Memory B cell (primary cell): ENCODE results near the gene DNA2.
A peak's percentile ranks its signal among the peaks of the same experiment; 100 is the strongest.
"Not testable (repeated sequence)": the region's sequence is repeated elsewhere in the genome, so short reads cannot be mapped to it uniquely, and the experiment has no call there.

ENCODE experiments used
- ATAC-seq: fragments of 150-1000 bp; cut with Tn5 transposase; 2 replicates; pipeline ENCODE4 v1.10.0; 2021; ENCODE audit warnings: low read depth, mild to moderate bottlenecking, moderate library complexity
- DNase-seq, 2 donors: peaks; one replicate each; pipeline ENCODE4 v3.0.0; 2022; ENCODE audit warnings: low spot score in 2 of 2
- H3K27ac Mint-ChIP-seq: one replicate; pipeline ENCODE4 v1.8.0; 2022; ENCODE audit warnings: mild to moderate bottlenecking, moderate library complexity, mixed read lengths
- H3K27me3 Mint-ChIP-seq: one replicate; pipeline ENCODE4 v1.8.0; 2022; ENCODE audit warnings: mixed read lengths
- H3K36me3 Mint-ChIP-seq: one replicate; pipeline ENCODE4 v1.8.0; 2022; ENCODE audit warnings: mild to moderate bottlenecking, mixed read lengths
- H3K4me1 Mint-ChIP-seq: one replicate; pipeline ENCODE4 v1.8.0; 2022; ENCODE audit warnings: mixed read lengths
- H3K4me3 Mint-ChIP-seq: one replicate; pipeline ENCODE4 v1.8.0; 2022; ENCODE audit warnings: mild to moderate bottlenecking, moderate library complexity, mixed read lengths
- H3K9me3 Mint-ChIP-seq: one replicate; pipeline ENCODE4 v1.8.0; 2022; ENCODE audit warnings: mixed read lengths

DNA2 gene

DNA sequence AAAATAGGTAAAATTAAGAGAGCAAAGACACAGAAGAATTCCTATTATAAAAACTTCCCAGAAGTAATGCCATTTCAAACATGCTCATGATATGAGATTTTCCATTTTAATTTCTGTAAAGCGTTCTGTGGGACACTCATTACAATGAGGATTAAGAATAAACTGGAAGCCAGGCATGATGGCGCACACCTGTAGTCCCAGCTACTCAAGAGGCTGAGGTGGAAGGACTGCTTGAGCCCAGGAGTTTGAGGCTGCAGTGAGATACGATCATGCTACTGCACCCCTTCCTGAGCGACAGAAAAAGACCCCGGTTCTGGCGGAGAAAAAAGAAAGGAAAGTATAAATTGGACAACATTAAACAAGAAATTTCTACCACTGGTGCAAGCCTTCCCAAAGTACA, 1.5 kb downstream of the DNA2 start:
- H3K4me1 Mint-ChIP-seq: peaks cover 6% of the 10 kb centered on the region
- ATAC-seq (no peak), DNase-seq (no peak)
- no peaks in the 10 kb centered on the region for H3K9me3 Mint-ChIP-seq
- peak overlapping the region; percentile 66 for H3K4me3 Mint-ChIP-seq
- no peaks in the 10 kb centered on the region for H3K27me3 Mint-ChIP-seq
- H3K36me3 Mint-ChIP-seq: peaks cover 2% of the 10 kb centered on the region
- no peak overlapping the region for H3K27ac Mint-ChIP-seq

GRCh38 chr10:68469838-68470237, 1.9 kb downstream of the DNA2 start:
- H3K36me3 Mint-ChIP-seq: peaks cover 3% of the 10 kb centered on the region
- H3K4me1 Mint-ChIP-seq: peaks cover 6% of the 10 kb centered on the region
- no peaks in the 10 kb centered on the region for H3K9me3 Mint-ChIP-seq
- H3K27me3 Mint-ChIP-seq: no peaks in the 10 kb centered on the region
- DNase-seq (no peak), ATAC-seq (no peak)
- peak overlapping the region; percentile 21 for H3K4me3 Mint-ChIP-seq
- no peak overlapping the region for H3K27ac Mint-ChIP-seq

DNA sequence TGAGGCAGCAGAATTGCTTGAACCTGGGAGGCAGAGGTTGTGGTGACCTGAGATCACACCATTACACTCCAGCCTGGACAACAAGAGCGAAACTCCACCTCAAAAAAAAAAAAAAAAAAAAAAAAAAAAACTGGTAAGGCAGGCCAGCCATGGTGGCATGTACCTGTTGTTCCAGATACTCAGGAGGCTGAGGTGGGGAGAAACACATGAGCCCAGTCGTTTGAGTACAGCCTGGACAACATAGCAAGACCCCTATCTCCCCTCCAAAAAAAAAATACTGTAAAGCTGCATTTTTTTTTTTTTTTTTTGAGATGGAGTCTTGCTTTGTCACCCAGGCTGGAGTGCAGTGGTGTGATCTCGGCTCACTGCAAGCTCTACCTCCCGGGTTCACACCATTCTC, 7.0 kb downstream of the DNA2 start:
- not testable (repeated sequence) for ATAC-seq, H3K36me3 Mint-ChIP-seq, DNase-seq, H3K27ac Mint-ChIP-seq, H3K4me1 Mint-ChIP-seq, H3K27me3 Mint-ChIP-seq, H3K4me3 Mint-ChIP-seq, H3K9me3 Mint-ChIP-seq

- Mint-ChIP-seq H3K36me3 (peaks cover 7% of the 10 kb centered on the region), H3K27me3 (no peaks in the 10 kb centered on the region)
These were observed 8.2 kb downstream of the DNA2 start for GRCh38 chr10:68463365-68464093.

GRCh38 chr10:68462536-68462935, 9.2 kb downstream of the DNA2 start:
- H3K27ac Mint-ChIP-seq: no peak overlapping the region
- H3K36me3 Mint-ChIP-seq: peaks cover 6% of the 10 kb centered on the region
- ATAC-seq (no peak), DNase-seq (no peak)
- no peaks in the 10 kb centered on the region for H3K9me3 Mint-ChIP-seq
- no peaks in the 10 kb centered on the region for H3K4me1 Mint-ChIP-seq
- H3K4me3 Mint-ChIP-seq: no peak overlapping the region
- no peaks in the 10 kb centered on the region for H3K27me3 Mint-ChIP-seq

More at GRCh38 chr10:68463365-68464093, 8.2 kb downstream of the DNA2 start:
- no peak overlapping the region for H3K4me3 Mint-ChIP-seq
- ATAC-seq (no peak), DNase-seq (no peak)
- no peaks in the 10 kb centered on the region for H3K9me3 Mint-ChIP-seq
- no peaks in the 10 kb centered on the region for H3K4me1 Mint-ChIP-seq
- no peak overlapping the region for H3K27ac Mint-ChIP-seq

- Mint-ChIP-seq H3K27me3 (no peaks in the 10 kb centered on the region), H3K36me3 (peaks cover 6% of the 10 kb centered on the region), H3K27ac (no peak overlapping the region), H3K9me3 (no peaks in the 10 kb centered on the region), H3K4me3 (no peak overlapping the region), H3K4me1 (no peaks in the 10 kb centered on the region)
- ATAC-seq (no peak), DNase-seq (no peak)
These were observed 10.7 kb downstream of the DNA2 start for GRCh38 chr10:68461032-68461431.

DNA sequence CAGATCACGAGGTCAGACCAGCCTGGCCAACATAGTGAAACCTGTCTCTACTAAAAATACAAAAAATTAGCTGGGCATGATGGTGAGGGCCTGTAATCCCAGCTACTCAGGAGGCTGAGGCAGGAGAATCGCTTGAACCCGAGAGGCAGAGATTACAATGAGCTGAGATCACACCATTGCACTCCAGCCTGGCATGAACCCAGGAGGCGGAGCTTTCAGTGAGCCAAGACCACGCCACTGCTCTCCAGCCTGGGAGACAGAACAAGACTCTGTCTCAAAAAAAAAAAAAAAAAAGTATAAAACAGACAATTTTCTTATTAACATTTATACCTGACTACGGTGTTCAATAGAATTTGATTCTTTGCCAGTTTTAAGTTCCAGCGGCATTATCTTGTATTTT, 22.1 kb downstream of the DNA2 start:
- not testable (repeated sequence) for DNase-seq, H3K27ac Mint-ChIP-seq, H3K9me3 Mint-ChIP-seq, ATAC-seq, H3K4me3 Mint-ChIP-seq, H3K36me3 Mint-ChIP-seq, H3K4me1 Mint-ChIP-seq, H3K27me3 Mint-ChIP-seq

GRCh38 chr10:68446179-68446578, 25.6 kb downstream of the DNA2 start:
- DNase-seq (no peak), ATAC-seq (no peak)
- H3K27me3 Mint-ChIP-seq: no peaks in the 10 kb centered on the region
- H3K36me3 Mint-ChIP-seq: no peaks in the 10 kb centered on the region
- H3K4me1 Mint-ChIP-seq: no peaks in the 10 kb centered on the region
- no peak overlapping the region for H3K27ac Mint-ChIP-seq
- no peaks in the 10 kb centered on the region for H3K9me3 Mint-ChIP-seq
- no peak overlapping the region for H3K4me3 Mint-ChIP-seq

GRCh38 chr10:68442971-68443370, 28.8 kb downstream of the DNA2 start:
- Mint-ChIP-seq H3K27me3 (no peaks in the 10 kb centered on the region), H3K4me1 (no peaks in the 10 kb centered on the region), H3K4me3 (no peak overlapping the region), H3K27ac (no peak overlapping the region), H3K9me3 (no peaks in the 10 kb centered on the region), H3K36me3 (no peaks in the 10 kb centered on the region)
- ATAC-seq (no peak), DNase-seq (no peak)

DNA sequence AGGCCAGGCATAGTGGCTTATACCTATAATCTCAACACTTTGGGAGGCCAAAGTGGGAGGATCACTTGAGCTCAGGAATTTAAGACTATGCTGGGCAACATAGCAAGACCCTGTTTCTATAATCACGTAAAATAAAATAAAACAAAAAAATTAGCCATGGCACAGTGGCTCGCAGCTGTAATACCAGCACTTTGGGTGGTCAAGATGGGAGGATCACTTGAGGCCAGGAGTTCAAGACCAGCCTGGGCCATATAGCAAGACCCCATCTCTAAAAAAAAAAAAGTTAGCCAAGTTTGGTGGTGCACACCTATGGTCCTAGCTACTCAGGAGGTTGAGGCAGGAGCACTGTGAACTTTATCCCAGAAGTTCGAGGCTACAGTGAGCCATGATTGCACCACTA, 30.9 kb downstream of the DNA2 start:
- Mint-ChIP-seq H3K4me1 (peaks cover 3% of the 10 kb centered on the region), H3K4me3 (no peak overlapping the region), H3K36me3 (peaks cover 2% of the 10 kb centered on the region), H3K9me3 (no peaks in the 10 kb centered on the region), H3K27ac (no peak overlapping the region), H3K27me3 (no peaks in the 10 kb centered on the region)
- ATAC-seq (no peak), DNase-seq (no peak)

DNA sequence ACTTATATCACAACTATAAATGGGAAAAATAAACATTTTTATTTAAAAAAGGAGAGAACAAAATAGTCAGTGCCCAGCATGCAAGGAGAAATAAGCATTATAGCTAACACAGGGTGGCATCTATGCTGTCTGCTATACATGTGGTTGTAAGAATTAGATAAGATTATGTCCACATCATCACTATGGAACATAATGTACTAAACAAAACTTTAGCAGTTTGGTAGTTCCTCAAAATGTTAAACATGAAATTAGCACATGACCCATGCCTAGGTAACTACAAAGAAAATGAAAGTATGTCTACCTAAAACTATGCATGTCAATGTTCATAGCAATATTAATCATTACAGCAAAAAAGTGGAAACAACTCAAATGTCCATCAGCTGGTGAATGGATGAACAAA, 36.0 kb downstream of the DNA2 start:
- no peaks in the 10 kb centered on the region for H3K9me3 Mint-ChIP-seq
- H3K4me3 Mint-ChIP-seq: no peak overlapping the region
- H3K27ac Mint-ChIP-seq: no peak overlapping the region
- H3K36me3 Mint-ChIP-seq: peaks cover 2% of the 10 kb centered on the region
- H3K4me1 Mint-ChIP-seq: peaks cover 4% of the 10 kb centered on the region
- no peaks in the 10 kb centered on the region for H3K27me3 Mint-ChIP-seq
- peak; percentile 54 for ATAC-seq
- no peak for DNase-seq

DNA sequence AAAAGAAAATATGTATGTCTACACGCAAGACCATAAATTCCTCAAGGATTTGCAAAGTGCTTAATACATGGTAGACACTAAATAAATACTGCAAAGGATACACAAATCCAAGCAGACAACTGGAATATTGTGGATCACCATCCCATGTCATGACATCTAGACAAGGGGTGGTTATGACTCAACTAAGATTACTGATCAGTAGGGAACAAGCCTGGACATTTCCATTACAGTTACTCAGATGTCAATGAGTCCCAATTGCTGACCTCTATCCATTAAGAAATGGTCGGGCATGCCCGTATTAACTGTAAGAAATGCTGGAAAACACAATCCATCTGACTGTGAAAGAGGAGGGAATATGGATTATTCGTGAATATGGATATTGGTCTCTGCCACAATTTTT, 37.1 kb downstream of the DNA2 start:
- Mint-ChIP-seq H3K4me1 (peaks cover 4% of the 10 kb centered on the region), H3K27me3 (no peaks in the 10 kb centered on the region), H3K4me3 (no peak overlapping the region), H3K27ac (no peak overlapping the region), H3K9me3 (no peaks in the 10 kb centered on the region), H3K36me3 (peaks cover 2% of the 10 kb centered on the region)
- DNase-seq (no peak), ATAC-seq (no peak)

DNA sequence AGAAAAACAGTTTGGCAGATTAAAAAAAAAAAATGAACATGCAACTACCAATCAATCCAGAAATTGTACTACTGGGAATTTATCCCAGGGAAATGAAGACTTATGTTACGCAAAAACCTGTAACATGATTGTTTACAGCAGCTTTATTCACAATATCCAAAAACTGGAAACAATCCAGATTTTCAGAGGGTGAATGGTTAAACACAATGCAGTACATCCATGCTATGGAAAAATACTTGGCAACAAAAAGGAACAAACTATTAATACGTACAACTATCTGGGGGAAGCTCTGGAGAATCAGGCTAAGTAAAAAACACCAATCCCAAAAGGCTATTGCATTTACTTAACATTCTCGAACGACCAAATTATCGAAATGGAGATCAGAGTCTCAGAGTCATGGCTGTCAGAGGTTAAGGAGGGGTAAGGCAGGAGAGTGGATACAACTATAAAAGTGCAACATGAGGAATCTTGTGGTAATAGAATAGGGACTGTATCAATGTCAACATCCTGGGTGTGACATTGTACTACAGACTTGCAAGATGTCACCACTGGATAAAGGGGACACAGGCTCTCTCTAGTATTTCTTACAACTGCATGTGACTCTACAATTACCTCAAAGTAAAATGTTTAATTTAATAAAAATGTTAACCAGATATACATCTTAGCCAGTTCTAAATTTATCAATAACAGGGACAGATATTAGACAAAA, 43.2 kb downstream of the DNA2 start:
- no peak overlapping the region for H3K27ac Mint-ChIP-seq
- peaks cover 4% of the 10 kb centered on the region for H3K36me3 Mint-ChIP-seq
- DNase-seq (no peak), ATAC-seq (no peak)
- H3K4me1 Mint-ChIP-seq: no peaks in the 10 kb centered on the region
- no peaks in the 10 kb centered on the region for H3K9me3 Mint-ChIP-seq
- H3K4me3 Mint-ChIP-seq: no peak overlapping the region
- no peaks in the 10 kb centered on the region for H3K27me3 Mint-ChIP-seq

DNA sequence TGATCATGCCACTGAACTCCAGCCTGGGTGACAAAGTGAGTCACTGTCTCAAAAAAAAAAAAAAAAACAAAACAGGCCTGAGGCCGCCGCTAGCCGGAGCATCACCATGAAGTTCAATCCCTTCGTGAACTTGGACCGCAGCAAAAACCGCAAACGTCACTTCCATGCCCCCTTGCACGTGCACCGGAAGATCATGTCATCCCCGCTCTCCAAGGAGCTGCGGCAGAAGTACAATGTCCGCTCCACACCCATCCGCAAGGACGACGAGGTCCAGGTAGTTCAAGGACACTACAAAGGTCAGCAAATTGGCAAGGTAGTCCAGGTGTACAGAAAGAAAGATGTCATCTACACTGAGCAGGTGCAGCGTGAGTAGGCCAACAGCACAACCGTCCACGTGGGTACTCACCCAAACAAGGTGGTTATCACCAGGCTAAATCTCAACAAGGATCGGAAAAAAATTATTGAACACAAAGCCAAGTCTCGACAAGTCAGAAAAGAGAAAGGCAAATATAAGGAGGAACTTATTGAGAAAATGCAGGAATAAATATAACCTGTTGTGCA, 47.2 kb downstream of the DNA2 start:
- no peaks in the 10 kb centered on the region for H3K4me1 Mint-ChIP-seq
- DNase-seq (no peak), ATAC-seq (no peak)
- H3K4me3 Mint-ChIP-seq: no peak overlapping the region
- H3K36me3 Mint-ChIP-seq: peaks cover 4% of the 10 kb centered on the region
- no peaks in the 10 kb centered on the region for H3K27me3 Mint-ChIP-seq
- no peaks in the 10 kb centered on the region for H3K9me3 Mint-ChIP-seq
- H3K27ac Mint-ChIP-seq: no peak overlapping the region
